GM20431 (cell line): ENCODE measurements around the gene CHIT1.

Experiments
- in situ Hi-C: fragments of 300-500 bp; cut with MseI, MboI; formaldehyde crosslinking; loops from one replicate; pipeline ENCODE4 v1.15.0; 2020; ENCODE audit warnings: low sequenced_read_pairs; ENCODE audit not compliant: unreplicated experiment

CHIT1 gene

GRCh38 chr1:203180611-203181330, 48.7 kb downstream of the CHIT1 start:
- in situ Hi-C loops, result no loop called here

- in situ Hi-C loops, result no loop called here
These were observed 49.8 kb downstream of the CHIT1 start for GRCh38 chr1:203179667-203180005.

DNA sequence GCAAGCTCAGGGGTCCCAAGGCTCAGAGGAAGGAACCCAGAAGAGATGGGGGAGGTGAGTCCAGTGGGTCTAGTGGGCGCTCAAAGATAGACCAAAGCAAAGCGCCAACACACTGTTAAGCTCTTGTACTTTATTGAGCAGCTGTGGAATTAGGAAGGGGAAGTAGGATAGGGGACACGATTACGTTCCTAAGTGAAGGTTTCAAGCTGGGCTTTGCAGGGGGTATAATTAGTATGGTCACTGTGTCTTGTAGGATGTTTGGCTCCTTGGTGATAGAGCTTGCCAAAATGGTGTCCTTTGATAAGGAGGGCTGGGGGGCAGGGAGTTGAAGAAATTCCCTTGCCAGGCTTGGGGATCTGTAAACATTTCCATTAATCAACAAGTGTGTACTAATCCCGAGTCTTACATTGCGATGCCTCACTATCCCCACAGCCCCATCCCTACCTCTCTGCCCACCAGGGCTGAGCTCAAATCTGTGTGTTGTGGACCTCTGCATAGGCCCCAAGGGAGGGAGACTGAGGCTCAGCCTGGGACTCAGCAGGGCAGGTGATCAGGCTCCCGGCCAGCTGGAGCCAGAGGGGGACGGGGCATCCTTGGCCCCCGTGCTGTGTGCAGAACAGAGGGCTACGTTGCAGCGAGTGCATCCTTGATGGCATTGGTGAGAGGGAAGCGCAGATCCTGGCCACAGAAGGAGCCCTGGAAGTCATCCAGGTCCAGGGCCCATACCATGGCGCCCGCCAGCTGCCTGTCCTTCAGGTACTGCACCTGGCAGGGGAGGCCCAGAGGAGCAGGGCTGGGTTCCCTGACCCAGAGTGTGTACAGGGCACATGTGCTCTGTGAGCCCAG, 50.4 kb downstream of the CHIT1 start:
- in situ Hi-C loops, result no loop called here

GRCh38 chr1:203178083-203178482, 51.4 kb downstream of the CHIT1 start:
- in situ Hi-C loops, result no loop called here

- in situ Hi-C loops, result no loop called here
These were observed 51.9 kb downstream of the CHIT1 start for GRCh38 chr1:203177470-203178039.

DNA sequence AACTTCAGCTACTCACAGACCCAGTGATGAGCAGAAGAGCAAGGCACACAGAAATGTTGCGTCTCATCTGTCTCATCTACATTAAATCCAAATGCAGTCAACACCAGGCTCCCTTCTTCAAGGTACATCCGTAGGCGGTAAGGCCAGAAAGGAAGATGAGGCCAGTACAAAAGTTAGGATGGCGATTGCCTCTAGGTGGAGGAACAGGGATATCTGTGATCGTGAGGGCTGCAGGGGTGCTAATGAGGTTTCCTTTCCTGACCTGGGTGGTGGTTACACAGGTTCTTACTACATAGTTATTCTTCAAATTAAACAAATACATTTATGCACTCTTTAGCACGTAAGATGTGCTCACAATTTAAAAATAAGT, 52.5 kb downstream of the CHIT1 start:
- in situ Hi-C loops, result no loop called here

DNA sequence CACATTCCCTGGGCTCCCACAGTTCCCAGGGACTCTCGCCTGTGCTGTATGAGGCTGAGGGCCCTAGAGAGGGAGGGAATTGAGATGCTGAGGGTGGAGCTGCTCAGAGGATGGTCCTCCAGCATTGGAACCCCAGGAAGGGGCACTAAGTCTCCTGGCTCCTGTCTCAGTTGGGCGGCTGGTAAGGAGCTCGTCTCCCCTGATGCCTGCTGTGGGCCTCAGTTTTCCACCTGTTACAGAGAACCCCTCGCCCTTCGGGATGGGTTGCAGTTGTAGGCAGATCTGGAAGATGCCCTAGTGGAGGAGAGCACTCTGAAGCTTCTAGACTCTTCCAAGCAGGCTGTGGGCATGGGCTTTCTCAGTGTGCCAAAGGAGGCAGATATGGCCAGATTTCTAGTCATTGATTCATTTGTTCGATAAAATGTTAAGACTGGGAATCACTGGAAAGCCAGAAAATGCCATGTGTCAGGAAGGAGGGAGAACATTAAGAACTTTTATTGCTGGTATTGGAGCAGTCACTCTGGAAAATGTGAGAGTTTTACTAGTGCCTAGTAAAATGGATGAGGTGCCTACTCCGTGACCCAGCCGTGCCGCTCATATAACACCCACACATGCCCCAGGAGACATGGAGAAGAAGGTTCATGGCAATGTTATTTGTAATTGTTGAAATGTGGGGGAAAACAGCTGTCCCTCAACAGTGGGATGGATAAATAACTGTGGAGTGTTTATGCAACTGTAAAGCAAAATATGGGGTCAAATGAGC, 53.0 kb downstream of the CHIT1 start:
- in situ Hi-C loops, result no loop called here

DNA sequence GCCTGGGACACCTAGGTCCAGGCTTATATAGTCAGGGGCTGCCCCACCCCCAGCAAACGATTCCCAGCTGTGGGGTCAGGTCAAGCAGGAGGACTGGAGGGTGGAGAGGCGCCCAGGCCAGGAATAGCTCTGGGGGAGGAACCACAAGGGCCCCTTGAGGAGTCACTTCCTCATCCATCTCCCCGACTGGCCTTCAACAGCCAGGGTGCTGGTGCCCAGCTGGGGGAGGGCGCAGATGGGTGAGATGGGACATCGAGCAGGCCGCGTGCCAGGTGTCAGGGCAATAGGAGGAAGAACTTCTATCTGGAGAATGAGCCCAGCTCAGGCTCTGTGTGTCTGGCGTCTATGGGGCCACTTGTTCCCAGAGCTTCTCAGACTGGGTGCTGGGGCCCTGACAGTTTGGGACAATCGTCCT, 53.6 kb downstream of the CHIT1 start:
- in situ Hi-C loops, result no loop called here

DNA sequence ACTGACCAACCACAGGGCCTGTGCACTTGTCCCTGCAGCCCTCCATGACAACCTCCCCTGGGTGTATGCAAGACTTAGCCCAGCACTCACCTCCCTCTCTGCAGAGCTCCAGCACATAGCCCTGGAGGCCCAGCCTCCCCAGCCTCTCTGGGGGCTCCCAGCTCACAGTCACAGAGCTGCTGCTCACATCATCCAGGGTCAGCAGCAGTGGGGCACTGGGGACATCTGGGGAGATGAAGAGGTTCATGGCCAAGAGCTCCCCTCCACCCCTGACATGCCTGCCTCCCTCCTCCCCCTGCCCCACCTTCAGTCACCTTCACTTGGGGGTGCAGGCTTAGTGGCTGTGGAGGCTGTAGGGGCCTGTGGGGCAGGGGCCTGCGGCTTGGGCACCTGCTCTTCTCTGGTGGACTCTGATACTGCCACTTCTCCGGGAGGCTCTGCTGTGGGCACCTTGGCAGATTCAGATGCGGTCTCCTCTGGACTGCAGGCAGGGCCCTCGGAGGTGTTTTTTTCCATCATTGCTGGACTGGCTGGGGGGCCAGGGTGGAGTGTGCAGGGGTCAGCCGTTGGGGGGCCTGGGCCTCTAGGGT, 54.1 kb downstream of the CHIT1 start, which contains the start of gene MYBPH:
MYBPH (minus strand) TSS at position 590 of the 590 bp plus-strand sequence; CDS start at position 519, 71 bp downstream.
- in situ Hi-C loops, result no loop called here

GRCh38 chr1:203174324-203174985, 55.0 kb downstream of the CHIT1 start:
- in situ Hi-C loops, result no loop called here

DNA sequence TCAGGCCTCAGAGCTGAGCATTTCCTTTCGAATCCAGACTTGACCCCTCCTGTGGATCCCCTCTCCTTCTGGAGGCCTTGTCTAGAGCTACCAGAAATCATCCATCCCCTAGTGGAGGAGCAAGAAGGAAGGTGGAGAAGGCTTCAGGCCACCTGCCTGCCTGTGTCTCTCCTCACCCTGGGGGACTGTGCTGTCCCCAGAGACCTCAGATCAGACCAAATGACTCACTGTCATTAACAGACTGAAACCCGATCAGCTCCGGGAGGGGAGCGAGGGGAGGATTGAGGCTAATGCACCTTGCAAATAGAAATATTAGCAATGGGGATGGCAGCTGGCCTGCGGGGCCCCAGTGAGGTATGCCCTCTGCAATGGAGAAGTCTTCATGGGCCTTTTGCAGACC, 55.9 kb downstream of the CHIT1 start:
- in situ Hi-C loops, result no loop called here

GRCh38 chr1:203173011-203173555, 56.4 kb downstream of the CHIT1 start:
- in situ Hi-C loops, result no loop called here

DNA sequence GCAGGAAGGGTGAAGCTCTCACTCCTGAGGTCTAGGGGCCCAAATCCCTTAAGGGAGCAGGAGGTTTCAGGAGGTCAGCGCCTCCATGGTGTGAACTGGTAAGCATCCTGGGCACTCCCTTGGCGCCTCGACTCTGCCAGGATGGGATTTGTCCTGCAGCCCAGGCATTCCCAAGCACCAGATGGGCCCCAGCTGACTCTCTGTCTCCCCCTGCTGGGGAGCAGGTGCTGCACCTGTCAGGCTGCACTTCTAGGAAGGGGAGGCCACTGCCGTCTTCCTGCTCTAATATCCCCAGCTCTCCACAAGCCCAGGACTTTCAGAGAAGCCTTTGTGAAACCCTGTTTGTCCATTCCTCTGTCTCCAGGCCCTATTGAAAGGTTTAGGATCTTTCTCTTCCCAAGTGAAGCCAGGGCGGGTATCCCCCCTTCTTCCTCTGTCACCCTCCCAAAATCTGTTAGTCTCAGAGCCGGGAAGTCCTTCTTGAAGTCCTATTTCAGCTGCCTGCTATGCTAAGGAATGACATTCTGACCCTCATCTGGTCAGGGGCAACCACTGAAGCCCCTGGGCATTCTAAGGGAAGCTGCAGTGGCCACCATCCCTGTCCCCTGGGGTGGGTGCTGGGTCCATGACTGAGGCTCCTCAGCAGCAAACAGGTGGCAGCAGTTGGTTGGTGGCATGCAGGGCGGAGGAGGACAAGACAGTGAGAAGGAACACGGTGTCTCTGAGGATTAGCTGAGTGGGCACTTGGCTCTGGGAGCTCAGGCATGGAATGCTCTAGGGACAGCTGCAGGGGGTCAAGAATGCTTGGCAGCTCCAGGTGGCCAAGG, 57.1 kb downstream of the CHIT1 start:
- in situ Hi-C loops, result no loop called here

DNA sequence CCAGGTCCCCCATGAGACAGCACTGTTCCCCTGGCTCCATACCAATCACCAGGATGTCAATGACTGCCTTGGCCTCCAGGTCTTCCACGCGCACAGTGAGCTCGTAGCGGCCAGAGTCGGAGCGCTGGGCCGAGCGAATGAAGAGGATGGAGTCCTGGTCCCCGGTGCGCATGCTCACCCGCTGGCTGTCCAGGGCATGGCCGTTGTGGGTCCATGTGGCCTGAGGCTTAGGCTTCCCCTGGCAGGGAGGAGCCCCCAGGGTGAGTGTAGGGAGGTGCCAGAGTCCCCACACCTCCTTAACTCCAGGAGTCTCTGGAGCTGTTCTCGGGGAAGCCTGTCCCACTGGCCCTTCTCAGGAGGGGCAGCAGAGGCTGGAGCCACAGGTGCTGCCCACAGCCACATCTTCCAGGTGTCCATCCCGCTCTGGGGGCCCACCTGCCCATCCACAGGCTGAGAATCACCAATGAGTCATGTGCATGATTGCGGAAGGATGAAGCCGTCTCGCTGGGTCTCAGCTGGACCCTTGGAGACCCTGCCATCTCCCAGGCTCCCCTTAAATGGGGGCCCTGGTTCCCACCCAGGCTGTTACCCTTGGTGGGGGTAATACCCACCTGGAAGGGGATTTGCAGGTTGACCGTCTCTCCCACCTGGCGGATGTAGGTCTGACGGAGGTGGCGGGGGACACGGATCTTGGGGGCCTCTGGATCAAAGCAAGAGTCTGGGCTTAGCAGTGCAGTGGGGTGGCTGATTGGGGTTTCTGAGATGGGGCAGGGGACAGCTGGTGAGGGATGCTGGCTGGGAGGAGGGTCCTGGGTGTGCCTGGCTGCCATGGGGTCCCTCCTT, 57.9 kb downstream of the CHIT1 start:
- in situ Hi-C loops, result no loop called here

DNA sequence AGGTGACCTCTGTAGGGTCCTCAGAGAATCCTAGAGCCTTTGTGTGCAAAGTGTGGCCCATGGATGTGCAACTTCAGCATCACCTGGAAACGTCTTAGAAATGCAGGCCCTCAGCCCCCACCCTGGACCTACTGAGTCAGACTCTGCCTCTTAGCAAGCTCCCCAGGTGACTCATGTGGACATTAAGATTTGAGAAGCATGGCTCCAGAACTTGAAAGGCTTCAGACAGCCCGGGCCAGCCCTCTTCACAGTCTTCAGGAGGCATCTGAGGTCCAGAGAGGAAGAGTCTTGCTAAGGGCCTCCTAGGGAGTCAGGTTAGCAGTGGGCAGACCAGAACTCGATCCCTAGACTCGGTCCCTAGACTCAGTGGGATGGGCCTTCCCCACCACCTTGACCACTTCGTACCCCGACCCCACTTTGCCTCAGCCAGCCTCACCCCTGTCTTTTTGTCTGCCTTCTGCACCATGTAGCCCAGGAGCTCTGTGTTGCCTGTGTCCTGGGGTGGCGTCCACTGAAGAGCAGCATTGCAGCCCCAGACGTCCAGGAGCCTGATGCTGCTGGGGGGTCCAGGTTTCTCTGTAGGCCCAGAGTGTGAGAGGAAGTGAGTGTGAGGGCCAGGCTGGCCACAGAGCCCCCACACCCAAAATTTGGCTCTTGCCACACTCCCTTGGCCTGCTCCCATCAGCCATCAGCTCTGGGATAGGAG, 58.7 kb downstream of the CHIT1 start:
- in situ Hi-C loops, result no loop called here

DNA sequence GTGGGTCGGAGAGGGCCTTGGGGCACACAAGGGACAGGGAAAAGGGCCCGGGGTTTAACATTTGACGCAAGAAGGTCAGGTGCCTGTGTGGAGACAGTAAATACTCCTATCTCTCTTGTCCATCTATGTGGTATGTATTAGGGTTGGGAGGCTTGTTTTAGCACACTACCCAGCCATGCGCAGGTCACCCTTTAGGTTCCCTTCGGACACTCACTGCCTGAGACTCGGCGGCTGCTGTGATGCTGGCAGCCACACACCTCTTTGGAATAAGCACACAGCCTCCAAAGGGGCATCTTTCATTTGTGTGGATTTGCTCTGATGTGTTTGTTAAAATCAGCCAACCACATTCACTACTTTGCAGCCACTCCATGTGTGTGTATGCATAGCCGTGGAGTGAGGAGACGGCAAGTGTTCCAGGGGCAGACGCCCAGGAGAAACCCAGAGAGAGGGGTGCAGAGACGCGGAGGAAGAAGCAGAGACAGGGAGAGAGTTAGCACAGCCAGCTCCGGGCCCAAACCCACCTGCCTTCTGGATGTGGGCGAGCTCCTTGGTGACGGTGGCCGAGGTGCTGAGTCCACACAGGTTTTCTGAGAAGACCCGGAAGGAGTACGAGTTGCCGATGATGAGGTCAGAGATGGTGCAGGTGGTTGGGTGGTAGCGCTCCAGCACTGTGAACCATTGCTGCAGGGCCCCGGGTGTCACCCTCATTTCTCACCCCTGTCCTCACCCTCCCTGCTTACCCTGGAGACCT, 59.5 kb downstream of the CHIT1 start:
- in situ Hi-C loops, result no loop called here
